Stimulated activated CD8-positive, alpha-beta memory T cell treated with anti-CD3 and anti-CD28 coated beads, Interleukin-2, amount 100 ng/mL, for 48 hours (primary cell): ENCODE results near the gene TMEM82.
"Not testable (repeated sequence)": the region's sequence is repeated elsewhere in the genome, so short reads cannot be mapped to it uniquely, and the experiment has no call there.

ENCODE experiments used
- DNase-seq, 2 donors: peaks; one replicate each; pipeline ENCODE4 v3.0.0-alpha.2; 2020; ENCODE audit warnings: low read depth in 2 of 2

TMEM82 gene

GRCh38 chr1:15742339-15742801 is at the start of gene TMEM82:
Gene TMEM82 (plus strand): TSS chr1:15742499. CDS start chr1:15742560, 61 bp downstream.
- no peak for DNase-seq

GRCh38 chr1:15693371-15693770 is 48.9 kb upstream of the TMEM82 start:
- no peak for DNase-seq

- no peak for DNase-seq
Observed at GRCh38 chr1:15696956-15697521, 45.3 kb upstream of the TMEM82 start.

- DNase-seq = no peak
Observed at GRCh38 chr1:15698201-15698600, 44.1 kb upstream of the TMEM82 start.

- not testable (repeated sequence) for DNase-seq
Observed at GRCh38 chr1:15699321-15699720, 43.0 kb upstream of the TMEM82 start.

GRCh38 chr1:15700508-15700907 is 41.8 kb upstream of the TMEM82 start:
- no peak for DNase-seq

- DNase-seq = no peak
Observed at GRCh38 chr1:15701784-15702183, 40.5 kb upstream of the TMEM82 start.

- DNase-seq = no peak
Observed at GRCh38 chr1:15702722-15703550, 39.4 kb upstream of the TMEM82 start.

GRCh38 chr1:15703562-15703961 is 38.7 kb upstream of the TMEM82 start:
- no peak for DNase-seq

GRCh38 chr1:15704526-15705183 is 37.6 kb upstream of the TMEM82 start:
- no peak for DNase-seq

- no peak for DNase-seq
Observed at GRCh38 chr1:15705184-15705566, 37.1 kb upstream of the TMEM82 start.

- DNase-seq = no peak
Observed at GRCh38 chr1:15706751-15707150, 35.5 kb upstream of the TMEM82 start.

GRCh38 chr1:15707239-15707925 is 34.9 kb upstream of the TMEM82 start:
- no peak for DNase-seq

- DNase-seq = no peak
Observed at GRCh38 chr1:15708486-15709137, 33.7 kb upstream of the TMEM82 start.

- no peak for DNase-seq
Observed at GRCh38 chr1:15709226-15709625, 33.1 kb upstream of the TMEM82 start.

GRCh38 chr1:15712168-15712567 is 30.1 kb upstream of the TMEM82 start:
- DNase-seq = no peak

GRCh38 chr1:15714406-15715136 is 27.7 kb upstream of the TMEM82 start:
- DNase-seq = no peak

GRCh38 chr1:15717418-15718125 is 24.7 kb upstream of the TMEM82 start:
- no peak for DNase-seq

- no peak for DNase-seq
Observed at GRCh38 chr1:15718199-15718601, 24.1 kb upstream of the TMEM82 start.

GRCh38 chr1:15719381-15720120 is 22.7 kb upstream of the TMEM82 start:
- DNase-seq = no peak
